Gastrocnemius medialis (tissue), 4 donors: ENCODE measurements around the gene RBM28. TPM values are rescaled to one million over a fixed set of nuclear protein-coding genes. Genes with fewer than 3 reads are reported as not detected.
A peak's percentile ranks its signal among the peaks of the same experiment; 100 is the strongest.

Experiments used
- ATAC-seq, 2 donors: fragments of 150-250 bp; one replicate each; pipeline ENCODE4 v1.9.1; 2016
- DNase-seq, 2 donors: peaks; one replicate each; pipeline ENCODE4 v3.0.0-alpha.2; 2019
- H3K27ac ChIP-seq, 4 donors: fragments of 200-600 bp; sonication (generic); 1 replicate in 1 of 4; 2 replicates in 3 of 4; pipeline ENCODE4 v1.5.1; 2016 to 2018; ENCODE audit warnings: mild to moderate bottlenecking in 2 of 4, moderate library complexity in 1 of 4
- H3K27me3 ChIP-seq, 3 donors: fragments of 200-600 bp; sonication (generic) in 2 of 3; 1 replicate in 1 of 3; 2 replicates in 2 of 3; pipeline versions ENCODE4 v1.5.1 to v1.6.0; 2016 to 2019; ENCODE audit warnings: mild to moderate bottlenecking in 1 of 3, moderate library complexity in 1 of 3
- H3K36me3 ChIP-seq, 2 donors: fragments of 200-600 bp; sonication (generic) in 1 of 2; one replicate each; pipeline ENCODE4 v1.5.1; 2017 to 2018
- H3K4me1 ChIP-seq, 2 donors: fragments of 200-600 bp; sonication (generic) in 1 of 2; one replicate each; pipeline ENCODE4 v1.5.1; 2016 to 2017; ENCODE audit warnings: mild to moderate bottlenecking in 2 of 2
- H3K4me3 ChIP-seq, 4 donors: fragments of 200-600 bp; sonication (generic) in 3 of 4; 1 replicate in 1 of 4; 2 replicates in 3 of 4; pipeline ENCODE4 v1.5.1; 2016 to 2019; ENCODE audit warnings: mild to moderate bottlenecking in 2 of 4
- H3K9me3 ChIP-seq, 3 donors: fragments of 200-600 bp; sonication (generic) in 2 of 3; 1 replicate in 1 of 3; 2 replicates in 2 of 3; pipeline ENCODE4 v1.5.1; 2016 to 2019
- CTCF ChIP-seq, 5 experiments: fragments of 450-650 bp in 3 of 5; fragments of 200-600 bp in 2 of 5; sonication (generic) in 2 of 5; IDR thresholded peaks in 4 of 5; conservative IDR thresholded peaks in 1 of 5; 1 replicate in 4 of 5; 2 replicates in 1 of 5; pipeline ENCODE4 v1.5.1; 2016 to 2019; ENCODE audit warnings: antibody characterized with exemption in 5 of 5, mild to moderate bottlenecking in 3 of 5, moderate library complexity in 3 of 5
- POLR2A ChIP-seq, 2 donors: fragments of 450-650 bp; IDR thresholded peaks; one replicate each; pipeline ENCODE4 v1.6.1; 2017; ENCODE audit warnings: antibody characterized with exemption in 2 of 2, mild to moderate bottlenecking in 2 of 2, moderate library complexity in 2 of 2
- in situ Hi-C, 4 donors: fragments of 200-750 bp; cut with MboI; loops; one replicate each; pipeline versions ENCODE4 v1.15.0 to v1.8.0; 2017; ENCODE audit warnings: low sequenced_read_pairs in 4 of 4
- intact Hi-C: fragments of 100-400 bp; cut with DNase I; formaldehyde crosslinking; loops from one replicate; pipeline ENCODE4 v1.15.1; 2023; ENCODE audit warnings: low total_unique reads
- total RNA-seq, 4 donors: library from RNA; depleted of rRNA; stranded (reverse); fragments of >200 nt; gene quantifications; one replicate each; pipeline versions ENCODE4 v1.1.0 to v1.2.3, GENCODE V29; 2016

RBM28 gene
- total RNA-seq, 4 donors from 2014 or later = 13.6 to 18.5 (median 16.3) TPM

- peaks cover 0 to 4% of the 10 kb centered on the region in 2 donors for H3K4me1 ChIP-seq
- intact Hi-C loops = loop anchor here (1.0 kb wide), 1 partner anchor 40 kb away; no protein-coding TSS in a partner anchor
- in situ Hi-C loops = loop anchor here in 1 of 4 donors (5.0 kb wide), 1 partner anchor 40 kb away; no protein-coding TSS in a partner anchor
- H3K36me3 ChIP-seq = no peaks in the 10 kb centered on the region
- peak; percentile 79 to 86 for ATAC-seq
- H3K4me3 ChIP-seq = peak overlapping the region in 2 of 4 donors; percentile 6 to 30
- no peaks in the 10 kb centered on the region for H3K27me3 ChIP-seq
- TF ChIP-seq POLR2A (IDR thresholded peaks at IDR 0.05) (no peak), CTCF (IDR thresholded peaks at IDR 0.05 in 4 of 5, conservative IDR thresholded peaks at IDR 0.05 in 1 of 5) (peak; percentile 80 to 91 (median 84))
- DNase-seq = peak; percentile 53 to 60
- H3K9me3 ChIP-seq = no peaks in the 10 kb centered on the region
- no peak overlapping the region for H3K27ac ChIP-seq
Measured at GRCh38 chr7:128387216-128388144, 43.8 kb upstream of the RBM28 start.

- TF ChIP-seq CTCF (IDR thresholded peaks at IDR 0.05 in 4 of 5, conservative IDR thresholded peaks at IDR 0.05 in 1 of 5) (no peak), POLR2A (IDR thresholded peaks at IDR 0.05) (no peak)
- no peak for ATAC-seq
Measured at GRCh38 chr7:128385988-128386925, 42.5 kb upstream of the RBM28 start.

GRCh38 chr7:128384726-128385125 is 41.0 kb upstream of the RBM28 start:
- Histone ChIP-seq H3K4me3 (no peak overlapping the region), H3K9me3 (no peaks in the 10 kb centered on the region), H3K27ac (no peak overlapping the region), H3K4me1 (peaks cover 7 to 17% of the 10 kb centered on the region in 2 donors), H3K36me3 (no peaks in the 10 kb centered on the region), H3K27me3 (no peaks in the 10 kb centered on the region)
- ATAC-seq = no peak
- DNase-seq = no peak
- in situ Hi-C loops (loop anchor here in 3 of 4 donors (5.0 kb wide), 1 partner anchor 37 kb away; no protein-coding TSS in a partner anchor), intact Hi-C loops (no loop called here)
- no peak for TF ChIP-seq POLR2A (IDR thresholded peaks at IDR 0.05)
- TF ChIP-seq CTCF (IDR thresholded peaks at IDR 0.05 in 4 of 5, conservative IDR thresholded peaks at IDR 0.05 in 1 of 5) = no peak

More at GRCh38 chr7:128385988-128386925, 42.5 kb upstream of the RBM28 start:
- no peak overlapping the region for H3K27ac ChIP-seq
- no peak for DNase-seq
- intact Hi-C loops = no loop called here
- no peaks in the 10 kb centered on the region for H3K36me3 ChIP-seq
- no peak overlapping the region for H3K4me3 ChIP-seq
- in situ Hi-C loops = loop anchor here in 1 of 4 donors (5.0 kb wide), 1 partner anchor 39 kb away; no protein-coding TSS in a partner anchor
- peaks cover 0 to 4% of the 10 kb centered on the region in 2 donors for H3K4me1 ChIP-seq
- H3K9me3 ChIP-seq = no peaks in the 10 kb centered on the region
- H3K27me3 ChIP-seq = no peaks in the 10 kb centered on the region

- in situ Hi-C loops = loop anchor here in 2 of 4 donors (5.0 kb wide), 1 partner anchor 36 kb away; no protein-coding TSS in a partner anchor
Measured at GRCh38 chr7:128383776-128384175, 40.1 kb upstream of the RBM28 start.

More at GRCh38 chr7:128383776-128384175, 40.1 kb upstream of the RBM28 start:
- DNase-seq (no peak), ATAC-seq (no peak)
- intact Hi-C loops = no loop called here
- H3K27ac ChIP-seq = no peak overlapping the region
- peaks cover 15 to 27% of the 10 kb centered on the region in 2 donors for H3K4me1 ChIP-seq
- H3K27me3 ChIP-seq = no peaks in the 10 kb centered on the region
- H3K4me3 ChIP-seq = no peak overlapping the region
- H3K9me3 ChIP-seq = no peaks in the 10 kb centered on the region
- TF ChIP-seq CTCF (IDR thresholded peaks at IDR 0.05 in 4 of 5, conservative IDR thresholded peaks at IDR 0.05 in 1 of 5) = no peak
- no peak for TF ChIP-seq POLR2A (IDR thresholded peaks at IDR 0.05)
- no peaks in the 10 kb centered on the region for H3K36me3 ChIP-seq
